H4 (cell line): ENCODE results near the gene SLC38A3. TPM values are rescaled to one million over a fixed set of nuclear protein-coding genes. Genes with fewer than 3 reads are reported as not detected.
"Not testable (repeated sequence)": the region's sequence is repeated elsewhere in the genome, so short reads cannot be mapped to it uniquely, and the experiment has no call there.

Source experiments
- DNase-seq: peaks from one replicate; pipeline ENCODE4 v3.0.0-alpha.2; 2015; ENCODE audit warnings: low spot score
- total RNA-seq: library from RNA; depleted of rRNA; stranded (reverse); fragments of >200 nt; shearing (Covaris generic); gene quantifications from 2 replicates; pipeline ENCODE4 v1.2.3, GENCODE V29; 2014

SLC38A3 gene
- total RNA-seq, 1 experiment from 2014 or later: not detected

- DNase-seq: no peak
These were observed 45.4 kb downstream of the SLC38A3 start for GRCh38 chr3:50250514-50250913.

- no peak for DNase-seq
These were observed 46.1 kb downstream of the SLC38A3 start for GRCh38 chr3:50251220-50251619.

GRCh38 chr3:50254577-50255250, 49.6 kb downstream of the SLC38A3 start:
- no peak for DNase-seq

- DNase-seq: no peak
These were observed 50.2 kb downstream of the SLC38A3 start for GRCh38 chr3:50255251-50255615.

GRCh38 chr3:50256978-50257890, 52.2 kb downstream of the SLC38A3 start:
- no peak for DNase-seq

- DNase-seq: no peak
These were observed 53.1 kb downstream of the SLC38A3 start for GRCh38 chr3:50258029-50258680.

GRCh38 chr3:50258979-50259378, 53.9 kb downstream of the SLC38A3 start:
- no peak for DNase-seq

GRCh38 chr3:50259432-50260026, 54.5 kb downstream of the SLC38A3 start:
- DNase-seq: no peak

GRCh38 chr3:50260027-50260941, 55.2 kb downstream of the SLC38A3 start:
- peak; percentile 73 for DNase-seq

- DNase-seq: no peak
These were observed 55.9 kb downstream of the SLC38A3 start for GRCh38 chr3:50260942-50261441.

- no peak for DNase-seq
These were observed 56.4 kb downstream of the SLC38A3 start for GRCh38 chr3:50261505-50261904.

GRCh38 chr3:50262200-50262599, 57.1 kb downstream of the SLC38A3 start:
- DNase-seq: not testable (repeated sequence)

GRCh38 chr3:50262778-50263177, 57.7 kb downstream of the SLC38A3 start:
- no peak for DNase-seq

- DNase-seq: no peak
These were observed 58.7 kb downstream of the SLC38A3 start for GRCh38 chr3:50263478-50264382.

GRCh38 chr3:50264383-50264963, 59.4 kb downstream of the SLC38A3 start:
- peak; percentile 91 for DNase-seq

GRCh38 chr3:50264964-50265485, 60.0 kb downstream of the SLC38A3 start:
- DNase-seq: peak; percentile 39

GRCh38 chr3:50265571-50265970, 60.5 kb downstream of the SLC38A3 start:
- no peak for DNase-seq

- no peak for DNase-seq
These were observed 60.9 kb downstream of the SLC38A3 start for GRCh38 chr3:50266017-50266416.

- DNase-seq: no peak
These were observed 61.8 kb downstream of the SLC38A3 start for GRCh38 chr3:50266836-50267235.
